Measurements from ENCODE around the gene ENTPD1. TPM values are rescaled to one million over a fixed set of nuclear protein-coding genes. Genes with fewer than 3 reads are reported as not detected.
A peak's percentile ranks its signal among the peaks of the same experiment; 100 is the strongest.

Gene ENTPD1
- total and polyA plus RNA-seq, 10 of the 15 experiments (the other 5 are each of a cell fraction or from before 2014, with no cell fraction given), result 110 to 413 (median 161) TPM

GRCh38 chr10:95907456-95908253 lies 151.7 kb downstream of the ENTPD1 start, which contains the start of gene CC2D2B (continued):
- TF ChIP-seq STAT1 (conservative IDR thresholded peaks at IDR 0.05) (0 out of 2 replicates have a peak, but pooled peaks have one; percentile 29), MEF2B (IDR thresholded peaks at IDR 0.05; ENCODE audit: partially characterized antibody, poor library complexity, severe bottlenecking) (peak; percentile 52), IKZF2 (IDR thresholded peaks at IDR 0.05) (peak; percentile 53 to 56; a peak in 3 of 4 replicates), ZNF24 (IDR thresholded peaks at IDR 0.05) (no peak), LARP7 (IDR thresholded peaks at IDR 0.05) (peak; percentile 82; the same call in 1 of the 2 replicates), SIX5 (IDR thresholded peaks at IDR 0.05; ENCODE audit: low read depth, low read length, severe bottlenecking) (peak; percentile 81), NFIC (IDR thresholded peaks at IDR 0.05; ENCODE audit: low read depth, low read length) (no peak), ATF2 (IDR thresholded peaks at IDR 0.05; ENCODE audit: low read length) (no peak), RB1 (IDR thresholded peaks at IDR 0.05; ENCODE audit: borderline replicate concordance) (0 out of 2 replicates have a peak, but pooled peaks have one; percentile 23), GATAD2B (conservative IDR thresholded peaks at IDR 0.05; ENCODE audit: low read depth) (peak; percentile 82), MXI1 (IDR thresholded peaks at IDR 0.05; ENCODE audit: low read depth, low read length) (peak; percentile 40; the same call in 1 of the 2 replicates), POLR2A (IDR thresholded peaks at IDR 0.05; ENCODE audit: low read depth, low read length) (peak; percentile 64), MLLT1 (IDR thresholded peaks at IDR 0.05) (peak; percentile 70)
